ENCODE results near the gene SORL1-AS1.

SORL1-AS1 gene

DNA sequence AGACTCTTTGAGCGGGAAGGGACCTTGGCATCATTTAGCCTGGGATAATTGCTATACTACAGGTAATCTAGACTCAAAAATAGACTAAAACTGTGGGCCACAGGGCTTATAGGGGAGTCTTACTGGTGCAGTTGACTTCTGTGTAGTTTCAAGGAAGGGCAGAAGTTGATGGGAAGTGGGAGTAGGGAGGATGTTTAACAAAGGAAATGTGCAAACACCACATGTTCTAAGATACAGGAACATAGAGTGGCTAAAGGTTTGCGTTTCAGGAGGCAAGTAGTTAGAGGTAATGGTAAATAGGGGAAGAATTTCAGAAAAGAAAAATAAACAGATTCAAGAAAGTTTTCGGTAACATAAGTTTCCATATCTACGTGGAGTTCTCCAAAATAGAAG lies 15.1 kb downstream of the SORL1-AS1 start:
- Histone ChIP-seq H3K27ac (ENCODE audit: low read depth, low read length) (no peak overlapping the region), H3K4me3 (ENCODE audit: low read depth, low read length) (no peak overlapping the region)

DNA sequence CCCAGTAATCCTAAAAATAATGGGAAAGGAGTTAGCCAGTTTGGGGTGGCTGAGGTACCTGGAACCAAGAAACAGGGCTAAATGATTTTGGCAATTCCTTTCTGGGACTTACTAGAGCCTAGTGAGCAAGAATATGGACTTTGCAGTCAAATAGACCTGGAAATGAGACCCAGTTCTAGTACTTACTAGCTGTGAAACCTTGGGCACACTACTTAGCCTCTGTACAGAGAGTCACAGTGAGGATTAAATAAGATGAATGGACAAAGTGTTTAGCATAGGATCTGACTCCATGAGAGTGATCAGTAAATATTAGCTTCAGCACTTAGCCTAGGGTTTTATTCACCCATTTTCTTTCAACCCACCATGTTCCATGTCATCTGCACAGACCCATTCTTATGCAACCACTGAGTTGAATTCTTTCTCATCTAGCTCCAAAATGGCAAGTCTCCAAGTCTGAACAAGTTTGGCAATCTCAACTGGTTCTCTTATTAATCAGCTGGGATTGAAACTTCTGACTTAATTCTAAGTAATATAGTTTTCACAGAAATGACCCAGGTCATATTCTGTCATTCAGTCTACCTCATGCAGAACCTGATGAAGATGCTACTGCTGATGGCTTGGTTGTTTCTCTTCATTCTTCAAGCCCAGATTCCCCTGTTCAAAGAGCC lies 15.6 kb downstream of the SORL1-AS1 start:
- no peak overlapping the region for H4K8ac ChIP-seq (ENCODE audit: low read depth, low read length)
- H2AFZ ChIP-seq (ENCODE audit: insufficient read depth, low read length, poor library complexity), result no peak overlapping the region
- H3K14ac ChIP-seq (ENCODE audit: low read length), result no peak overlapping the region
- no peak overlapping the region for H3K23ac ChIP-seq (ENCODE audit: low read length)
- no peak overlapping the region for H4K12ac ChIP-seq (ENCODE audit: low read depth, low read length)
- no peaks in the 10 kb centered on the region for H3K27me3 ChIP-seq (ENCODE audit: insufficient read depth, low read length)
- H3K27ac ChIP-seq (ENCODE audit: low read depth, low read length), result no peak overlapping the region
- H3K4ac ChIP-seq (ENCODE audit: low read depth, low read length), result no peak overlapping the region
- H3K9ac ChIP-seq (ENCODE audit: low read length), result no peak overlapping the region
- no peak overlapping the region for H3K18ac ChIP-seq (ENCODE audit: low read length)
- H2AK5ac ChIP-seq (ENCODE audit: low read length), result no peak overlapping the region
- no peaks in the 10 kb centered on the region for H3K36me3 ChIP-seq (ENCODE audit: control insufficient read depth in 1 of 2, insufficient read depth in 2 of 2, low read length in 2 of 2)
- no peak overlapping the region for H2BK5ac ChIP-seq (ENCODE audit: low read depth, low read length, poor library complexity)
- H2BK120ac ChIP-seq (ENCODE audit: insufficient read depth, low read length, poor library complexity), result no peak overlapping the region
- H4K91ac ChIP-seq (ENCODE audit: low read depth, low read length), result no peak overlapping the region
- no peaks in the 10 kb centered on the region for H3K79me1 ChIP-seq (ENCODE audit: low read length)
- H3K79me2 ChIP-seq (ENCODE audit: control insufficient read depth, insufficient read depth, low read length, poor library complexity), result no peaks in the 10 kb centered on the region
- H3K4me1 ChIP-seq (ENCODE audit: control insufficient read depth in 1 of 2, insufficient read depth in 2 of 2, low read length in 2 of 2), result no peaks in the 10 kb centered on the region
- H2BK12ac ChIP-seq (ENCODE audit: low read length), result no peak overlapping the region
- DNase-seq, result no peak
- no peaks in the 10 kb centered on the region for H3K9me3 ChIP-seq (ENCODE audit: insufficient read depth, low read depth, low read length)
- H3K4me3 ChIP-seq (ENCODE audit: low read depth, low read length), result no peak overlapping the region
- no peak overlapping the region for H3K4me2 ChIP-seq (ENCODE audit: low read length)

More for the DNA sequence above, 15.1 kb downstream of the SORL1-AS1 start:
- no peak overlapping the region for H2BK5ac ChIP-seq (ENCODE audit: low read depth, low read length, poor library complexity)
- H4K91ac ChIP-seq (ENCODE audit: low read depth, low read length), result no peak overlapping the region
- H3K18ac ChIP-seq (ENCODE audit: low read length), result no peak overlapping the region
- no peaks in the 10 kb centered on the region for H3K9me3 ChIP-seq (ENCODE audit: insufficient read depth, low read depth, low read length)
- H3K4ac ChIP-seq (ENCODE audit: low read depth, low read length), result no peak overlapping the region
- H3K4me2 ChIP-seq (ENCODE audit: low read length), result no peak overlapping the region
- H3K9ac ChIP-seq (ENCODE audit: low read length), result no peak overlapping the region
- no peak overlapping the region for H3K14ac ChIP-seq (ENCODE audit: low read length)
- H2BK12ac ChIP-seq (ENCODE audit: low read length), result no peak overlapping the region
- no peaks in the 10 kb centered on the region for H3K79me2 ChIP-seq (ENCODE audit: control insufficient read depth, insufficient read depth, low read length, poor library complexity)
- no peaks in the 10 kb centered on the region for H3K27me3 ChIP-seq (ENCODE audit: insufficient read depth, low read length)
- no peak overlapping the region for H3K23ac ChIP-seq (ENCODE audit: low read length)
- no peak overlapping the region for H2AFZ ChIP-seq (ENCODE audit: insufficient read depth, low read length, poor library complexity)
- H4K8ac ChIP-seq (ENCODE audit: low read depth, low read length), result no peak overlapping the region
- WGBS (ENCODE audit: extremely low coverage, insufficient coverage, insufficient read length), result 100% methylated on average over 1 of the region's 4 CpGs
- no peak overlapping the region for H2BK120ac ChIP-seq (ENCODE audit: insufficient read depth, low read length, poor library complexity)
- H4K12ac ChIP-seq (ENCODE audit: low read depth, low read length), result no peak overlapping the region
- H3K36me3 ChIP-seq (ENCODE audit: control insufficient read depth in 1 of 2, insufficient read depth in 2 of 2, low read length in 2 of 2), result no peaks in the 10 kb centered on the region
- no peaks in the 10 kb centered on the region for H3K4me1 ChIP-seq (ENCODE audit: control insufficient read depth in 1 of 2, insufficient read depth in 2 of 2, low read length in 2 of 2)
- no peaks in the 10 kb centered on the region for H3K79me1 ChIP-seq (ENCODE audit: low read length)
- DNase-seq, result no peak
- H2AK5ac ChIP-seq (ENCODE audit: low read length), result no peak overlapping the region

DNA sequence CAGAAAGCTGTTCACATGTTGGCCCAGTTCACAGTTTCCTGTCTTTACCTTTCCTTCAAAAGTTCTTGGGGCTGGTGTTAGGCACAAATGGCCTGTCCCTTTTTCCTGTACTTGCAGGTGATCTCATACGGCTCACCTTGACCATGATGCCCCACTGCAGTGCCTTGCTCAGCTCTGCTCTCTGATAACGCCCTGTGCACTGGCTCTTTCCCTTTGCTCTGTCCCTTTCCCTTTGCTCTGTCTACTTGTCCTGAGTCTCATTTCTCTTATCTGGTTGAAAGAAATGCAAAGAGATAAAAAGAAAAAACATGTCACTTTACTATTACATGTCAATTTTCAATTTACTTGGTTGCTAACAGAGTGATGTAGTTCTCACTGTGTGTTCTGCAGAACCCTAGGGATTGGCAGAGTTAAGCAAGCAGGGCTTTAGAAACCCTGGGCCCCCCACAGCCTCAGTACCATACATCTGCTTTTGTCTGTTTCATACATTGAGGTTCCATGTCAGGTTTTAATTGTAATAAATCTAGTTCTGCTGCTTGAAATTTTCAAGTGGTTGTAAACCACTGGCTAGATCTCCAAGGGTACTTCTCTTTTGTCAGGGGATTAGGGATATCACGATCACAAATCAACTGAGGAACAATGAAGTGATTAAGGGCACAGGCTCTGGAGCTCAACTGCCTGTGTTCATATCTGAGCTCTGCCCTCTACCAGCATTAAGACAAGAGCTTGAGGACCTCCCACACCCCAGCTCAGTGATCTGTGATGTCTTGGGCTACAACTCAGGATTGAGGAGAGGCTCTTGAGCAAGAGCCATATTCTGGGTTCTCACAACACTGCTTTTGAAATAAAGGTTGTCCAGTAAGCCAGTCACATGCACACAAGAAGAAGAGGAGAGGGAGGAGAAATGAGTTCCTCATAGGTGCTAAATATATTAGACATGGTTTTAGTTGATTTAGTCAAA lies 16.9 kb downstream of the SORL1-AS1 start:
- no peaks in the 10 kb centered on the region for H3K79me2 ChIP-seq (ENCODE audit: control insufficient read depth, insufficient read depth, low read length, poor library complexity)
- no peak overlapping the region for H3K18ac ChIP-seq (ENCODE audit: low read length)
- no peak overlapping the region for H2BK12ac ChIP-seq (ENCODE audit: low read length)
- no peak overlapping the region for H2BK120ac ChIP-seq (ENCODE audit: insufficient read depth, low read length, poor library complexity)
- no peak overlapping the region for H2AFZ ChIP-seq (ENCODE audit: insufficient read depth, low read length, poor library complexity)
- no peaks in the 10 kb centered on the region for H3K79me1 ChIP-seq (ENCODE audit: low read length)
- no peak overlapping the region for H3K9ac ChIP-seq (ENCODE audit: low read length)
- H4K8ac ChIP-seq (ENCODE audit: low read depth, low read length), result no peak overlapping the region
- DNase-seq, result no peak
- H4K91ac ChIP-seq (ENCODE audit: low read depth, low read length), result no peak overlapping the region
- no peak overlapping the region for H3K23ac ChIP-seq (ENCODE audit: low read length)
- H3K27ac ChIP-seq (ENCODE audit: low read depth, low read length), result no peak overlapping the region
- H3K4me2 ChIP-seq (ENCODE audit: low read length), result no peak overlapping the region
- H3K27me3 ChIP-seq (ENCODE audit: insufficient read depth, low read length), result no peaks in the 10 kb centered on the region
- no peak overlapping the region for H3K4me3 ChIP-seq (ENCODE audit: low read depth, low read length)
- no peaks in the 10 kb centered on the region for H3K4me1 ChIP-seq (ENCODE audit: control insufficient read depth in 1 of 2, insufficient read depth in 2 of 2, low read length in 2 of 2)
- H2AK5ac ChIP-seq (ENCODE audit: low read length), result no peak overlapping the region
- H3K14ac ChIP-seq (ENCODE audit: low read length), result no peak overlapping the region
- WGBS (ENCODE audit: extremely low coverage, insufficient coverage, insufficient read length), result no CpG with 5 or more reads among the region's 3 CpGs
- H3K36me3 ChIP-seq (ENCODE audit: control insufficient read depth in 1 of 2, insufficient read depth in 2 of 2, low read length in 2 of 2), result no peaks in the 10 kb centered on the region
- H2BK5ac ChIP-seq (ENCODE audit: low read depth, low read length, poor library complexity), result no peak overlapping the region
- H3K9me3 ChIP-seq (ENCODE audit: insufficient read depth, low read depth, low read length), result no peaks in the 10 kb centered on the region
- no peak overlapping the region for H4K12ac ChIP-seq (ENCODE audit: low read depth, low read length)
- no peak overlapping the region for H3K4ac ChIP-seq (ENCODE audit: low read depth, low read length)

DNA sequence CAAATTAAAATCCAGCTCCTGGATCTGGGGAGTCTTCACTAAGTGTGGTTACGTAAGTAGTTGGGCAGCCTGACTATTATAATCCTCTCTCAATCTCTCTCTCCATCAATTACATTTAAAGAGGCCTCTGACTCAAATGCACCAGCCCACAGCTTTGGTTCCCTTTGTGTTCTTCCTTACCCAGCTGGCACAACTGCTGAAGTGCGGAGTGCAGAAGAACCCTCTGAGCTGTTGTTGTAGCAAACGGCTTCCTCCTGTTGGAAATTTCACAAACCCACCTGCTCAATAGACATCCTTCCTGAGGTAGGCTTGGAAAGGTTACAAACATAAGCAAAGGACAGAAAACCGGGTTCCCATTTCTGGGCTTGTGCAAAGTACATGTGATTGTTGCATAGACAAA lies 17.6 kb downstream of the SORL1-AS1 start:
- H3K4ac ChIP-seq (ENCODE audit: low read depth, low read length), result no peak overlapping the region
- no peak overlapping the region for H3K9ac ChIP-seq (ENCODE audit: low read length)
- no peaks in the 10 kb centered on the region for H3K79me1 ChIP-seq (ENCODE audit: low read length)
- H2AFZ ChIP-seq (ENCODE audit: insufficient read depth, low read length, poor library complexity), result no peak overlapping the region
- H3K27me3 ChIP-seq (ENCODE audit: insufficient read depth, low read length), result no peaks in the 10 kb centered on the region
- H3K27ac ChIP-seq (ENCODE audit: low read depth, low read length), result no peak overlapping the region
- no peaks in the 10 kb centered on the region for H3K79me2 ChIP-seq (ENCODE audit: control insufficient read depth, insufficient read depth, low read length, poor library complexity)
- no CpG with 5 or more reads among the region's 4 CpGs for WGBS (ENCODE audit: extremely low coverage, insufficient coverage, insufficient read length)
- no peak for DNase-seq
- no peak overlapping the region for H4K12ac ChIP-seq (ENCODE audit: low read depth, low read length)
- H3K23ac ChIP-seq (ENCODE audit: low read length), result no peak overlapping the region
- no peak overlapping the region for H2AK5ac ChIP-seq (ENCODE audit: low read length)
- no peak overlapping the region for H2BK12ac ChIP-seq (ENCODE audit: low read length)
- H3K14ac ChIP-seq (ENCODE audit: low read length), result no peak overlapping the region
- H3K4me3 ChIP-seq (ENCODE audit: low read depth, low read length), result no peak overlapping the region
- no peak overlapping the region for H3K18ac ChIP-seq (ENCODE audit: low read length)
- H2BK5ac ChIP-seq (ENCODE audit: low read depth, low read length, poor library complexity), result no peak overlapping the region
- no peak overlapping the region for H2BK120ac ChIP-seq (ENCODE audit: insufficient read depth, low read length, poor library complexity)
- no peak overlapping the region for H4K8ac ChIP-seq (ENCODE audit: low read depth, low read length)
- no peak overlapping the region for H4K91ac ChIP-seq (ENCODE audit: low read depth, low read length)
- H3K4me2 ChIP-seq (ENCODE audit: low read length), result no peak overlapping the region
- H3K9me3 ChIP-seq (ENCODE audit: insufficient read depth, low read depth, low read length), result no peaks in the 10 kb centered on the region
- no peaks in the 10 kb centered on the region for H3K36me3 ChIP-seq (ENCODE audit: control insufficient read depth in 1 of 2, insufficient read depth in 2 of 2, low read length in 2 of 2)
- H3K4me1 ChIP-seq (ENCODE audit: control insufficient read depth in 1 of 2, insufficient read depth in 2 of 2, low read length in 2 of 2), result no peaks in the 10 kb centered on the region

Data from trophoblast cell (in vitro differentiated cells and primary cell).